Measurements from ENCODE around the gene CCDC169.

- no peak for TF ChIP-seq CTCF (conservative IDR thresholded peaks at IDR 0.05)
- TF ChIP-seq ZFX (IDR thresholded peaks at IDR 0.05) = no peak
Measured at GRCh38 chr13:36294096-36294495, 3.5 kb downstream of the CCDC169 start.

Data from C4-2B (cell line).